ACC112 (cell line): ENCODE measurements around the gene MYO1D.
"Not testable (repeated sequence)": the region's sequence is repeated elsewhere in the genome, so short reads cannot be mapped to it uniquely, and the experiment has no call there.

Source experiments
- H2AFZ ChIP-seq: fragments of 200-600 bp; sonication (generic); one replicate; pipeline ENCODE4 v1.6.0; 2017; ENCODE audit warnings: antibody characterized with exemption, low read length; ENCODE audit not compliant: unreplicated experiment
- H3K27ac ChIP-seq: fragments of 200-600 bp; sonication (generic); 2 replicates; pipeline ENCODE4 v1.5.1; 2014; ENCODE audit warnings: low read depth, mild to moderate bottlenecking, antibody characterized with exemption, low read length, moderate library complexity
- H3K27me3 ChIP-seq: fragments of 200-600 bp; sonication (generic); 2 replicates; pipeline ENCODE4 v1.6.1; 2014; ENCODE audit warnings: mild to moderate bottlenecking, antibody characterized with exemption, low read length, moderate library complexity, mixed read lengths; ENCODE audit not compliant: insufficient read depth
- H3K36me3 ChIP-seq: fragments of 200-600 bp; sonication (generic); 2 replicates; pipeline ENCODE4 v1.6.1; 2016; ENCODE audit warnings: mild to moderate bottlenecking, antibody characterized with exemption, low read length, moderate library complexity, mixed read lengths; ENCODE audit not compliant: insufficient read depth
- H3K4me1 ChIP-seq: fragments of 200-600 bp; sonication (generic); one replicate; pipeline ENCODE4 v1.6.1; 2016; ENCODE audit warnings: low read length, mixed read lengths; ENCODE audit not compliant: insufficient read depth, unreplicated experiment, control insufficient read depth
- H3K4me3 ChIP-seq: fragments of 200-600 bp; sonication (generic); 2 replicates; pipeline ENCODE4 v1.5.1; 2014; ENCODE audit warnings: mild to moderate bottlenecking, low read depth, low read length
- H3K79me2 ChIP-seq: fragments of 200-600 bp; sonication (generic); one replicate; pipeline ENCODE4 v1.6.0; 2016; ENCODE audit warnings: low read length; ENCODE audit not compliant: control insufficient read depth, unreplicated experiment, insufficient read depth

The MYO1D gene

DNA sequence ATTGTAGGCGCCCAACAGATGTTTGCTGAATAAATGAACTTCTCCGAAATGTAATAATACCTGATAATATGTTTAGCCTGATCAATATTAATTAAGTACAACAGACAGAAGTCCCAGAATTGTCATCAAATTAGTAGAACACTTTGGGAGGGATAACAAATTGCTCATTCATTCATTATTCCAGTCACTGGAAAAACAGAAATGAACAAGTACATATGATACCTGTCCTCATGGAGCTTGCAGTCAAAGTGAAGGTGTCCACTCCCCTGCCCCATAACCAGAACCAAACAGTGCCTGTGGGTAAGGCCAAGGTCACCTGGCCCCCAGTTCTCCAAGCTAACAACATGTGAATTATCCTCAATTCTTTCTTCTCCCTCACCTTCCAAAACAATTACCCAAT lies 42.8 kb downstream of the MYO1D start:
- H3K27ac ChIP-seq: no peak overlapping the region
- H3K36me3 ChIP-seq: no peaks in the 10 kb centered on the region
- no peak overlapping the region for H2AFZ ChIP-seq
- H3K4me3 ChIP-seq: no peak overlapping the region
- H3K4me1 ChIP-seq: peaks cover 3% of the 10 kb centered on the region
- H3K79me2 ChIP-seq: no peaks in the 10 kb centered on the region
- H3K27me3 ChIP-seq: no peaks in the 10 kb centered on the region

DNA sequence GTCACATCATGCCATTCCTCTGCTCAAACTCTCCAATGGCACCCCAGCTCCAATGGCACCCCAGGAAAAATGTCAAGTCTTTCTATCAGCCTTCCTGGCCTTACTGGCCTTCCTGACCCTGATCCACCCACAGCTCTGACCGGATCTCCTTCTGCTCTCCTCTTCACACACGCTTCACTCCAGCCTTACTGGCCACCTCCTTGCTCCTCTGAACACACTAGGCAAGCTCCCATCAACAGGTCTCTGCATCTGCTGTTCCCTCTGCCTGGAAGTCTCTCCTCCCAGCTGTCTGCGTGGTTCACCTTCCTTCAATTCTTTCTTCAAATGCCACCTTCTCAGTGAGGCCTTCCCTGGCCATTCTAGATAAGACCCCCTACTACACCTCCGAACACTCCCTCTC lies 43.4 kb downstream of the MYO1D start:
- no peaks in the 10 kb centered on the region for H3K27me3 ChIP-seq
- H3K36me3 ChIP-seq: no peaks in the 10 kb centered on the region
- no peak overlapping the region for H2AFZ ChIP-seq
- no peak overlapping the region for H3K4me3 ChIP-seq
- H3K4me1 ChIP-seq: peaks cover 8% of the 10 kb centered on the region
- H3K79me2 ChIP-seq: no peaks in the 10 kb centered on the region
- H3K27ac ChIP-seq: no peak overlapping the region

DNA sequence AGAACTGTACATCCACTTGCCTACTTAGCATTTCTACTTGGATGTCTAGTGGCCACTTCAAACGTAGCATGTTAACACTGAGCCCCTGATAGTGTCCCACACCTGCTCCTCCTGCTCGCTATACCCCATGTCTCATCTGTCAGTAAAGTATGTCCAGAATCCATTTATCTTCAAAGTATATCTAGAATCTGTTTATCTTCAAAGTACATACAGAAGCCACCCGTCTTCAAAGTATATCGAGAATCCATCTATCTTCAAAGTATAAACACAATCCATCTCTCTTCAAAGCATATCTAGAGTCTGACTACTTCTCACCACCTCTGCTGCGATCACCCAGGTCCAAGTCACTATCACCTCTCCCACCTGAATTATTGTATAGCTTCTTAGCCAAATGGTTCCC lies 43.8 kb downstream of the MYO1D start:
- H3K27ac ChIP-seq: no peak overlapping the region
- H3K79me2 ChIP-seq: no peaks in the 10 kb centered on the region
- H3K36me3 ChIP-seq: no peaks in the 10 kb centered on the region
- H3K27me3 ChIP-seq: no peaks in the 10 kb centered on the region
- H2AFZ ChIP-seq: no peak overlapping the region
- peaks cover 12% of the 10 kb centered on the region for H3K4me1 ChIP-seq
- no peak overlapping the region for H3K4me3 ChIP-seq

DNA sequence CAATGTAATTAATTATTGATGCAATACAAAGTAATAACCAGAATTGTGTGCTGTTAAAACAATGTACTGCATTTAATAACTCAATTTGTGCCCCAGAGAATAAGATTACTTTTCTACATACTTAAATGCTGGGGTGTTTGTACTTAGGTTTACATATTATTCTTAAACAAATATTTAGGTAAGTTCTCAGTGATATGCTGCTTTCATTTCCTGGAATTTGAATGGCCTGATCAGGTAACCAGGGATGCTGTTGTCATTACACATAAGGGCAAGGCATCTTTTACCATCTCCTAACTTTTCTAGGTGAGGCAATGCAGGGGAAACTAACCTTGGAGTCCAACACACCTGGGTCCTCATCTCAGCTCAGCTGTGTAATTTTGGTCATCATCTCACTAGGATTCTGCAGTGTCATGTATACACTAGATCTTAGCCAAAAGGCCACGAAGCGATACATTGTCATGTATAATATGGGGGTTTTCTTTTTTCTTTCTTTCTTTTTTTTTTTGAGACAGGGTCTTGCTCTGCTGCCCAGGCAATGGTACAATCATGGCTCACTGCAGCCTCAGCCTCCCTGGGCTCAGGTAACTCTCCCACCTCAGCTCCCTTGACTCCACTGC lies 45.2 kb downstream of the MYO1D start:
- no peaks in the 10 kb centered on the region for H3K79me2 ChIP-seq
- H3K36me3 ChIP-seq: no peaks in the 10 kb centered on the region
- no peak overlapping the region for H2AFZ ChIP-seq
- H3K4me3 ChIP-seq: no peak overlapping the region
- no peaks in the 10 kb centered on the region for H3K27me3 ChIP-seq
- H3K27ac ChIP-seq: no peak overlapping the region
- H3K4me1 ChIP-seq: peaks cover 24% of the 10 kb centered on the region

DNA sequence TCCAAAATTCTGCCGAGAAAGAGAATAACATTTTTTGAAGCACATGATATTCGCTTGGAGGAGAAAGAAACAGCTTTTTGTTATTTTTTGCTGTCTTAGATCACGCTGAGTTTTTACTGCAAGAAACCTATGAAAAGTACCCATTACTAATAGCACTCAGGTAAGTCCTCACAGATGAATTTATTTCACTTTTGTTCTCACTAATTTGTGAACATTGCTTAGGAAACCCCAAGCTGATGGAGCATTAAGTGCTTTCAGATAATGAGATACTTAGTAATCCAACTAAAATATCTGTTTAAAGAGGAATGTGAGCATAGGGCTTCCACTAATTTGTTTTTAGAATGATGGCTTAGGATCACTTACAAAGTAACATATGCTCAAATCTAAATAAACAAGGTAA lies 45.7 kb downstream of the MYO1D start:
- Histone ChIP-seq H2AFZ (no peak overlapping the region), H3K36me3 (no peaks in the 10 kb centered on the region), H3K4me1 (peaks cover 24% of the 10 kb centered on the region), H3K79me2 (no peaks in the 10 kb centered on the region), H3K27ac (no peak overlapping the region), H3K4me3 (no peak overlapping the region), H3K27me3 (no peaks in the 10 kb centered on the region)

DNA sequence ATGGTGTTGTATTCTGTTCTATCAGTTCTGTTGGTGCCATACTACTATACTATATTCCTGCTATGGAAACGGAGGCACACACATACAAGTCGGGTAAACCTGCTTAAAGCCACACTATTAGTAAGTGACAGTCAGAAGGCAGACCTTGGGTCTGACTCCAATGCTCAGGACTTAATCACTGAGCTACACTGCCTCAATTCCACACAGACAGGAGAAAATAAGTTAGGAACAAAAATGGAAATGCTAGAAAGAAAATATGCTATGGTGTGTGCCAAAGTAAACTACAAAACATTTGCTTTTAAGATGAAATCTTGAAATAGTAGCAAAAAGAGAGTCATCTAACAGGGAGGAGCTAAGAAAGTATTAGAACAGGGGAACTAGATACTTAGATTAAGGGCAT lies 48.1 kb downstream of the MYO1D start:
- no peaks in the 10 kb centered on the region for H3K79me2 ChIP-seq
- no peaks in the 10 kb centered on the region for H3K36me3 ChIP-seq
- no peak overlapping the region for H2AFZ ChIP-seq
- no peak overlapping the region for H3K27ac ChIP-seq
- peaks cover 24% of the 10 kb centered on the region for H3K4me1 ChIP-seq
- no peak overlapping the region for H3K4me3 ChIP-seq
- H3K27me3 ChIP-seq: no peaks in the 10 kb centered on the region

DNA sequence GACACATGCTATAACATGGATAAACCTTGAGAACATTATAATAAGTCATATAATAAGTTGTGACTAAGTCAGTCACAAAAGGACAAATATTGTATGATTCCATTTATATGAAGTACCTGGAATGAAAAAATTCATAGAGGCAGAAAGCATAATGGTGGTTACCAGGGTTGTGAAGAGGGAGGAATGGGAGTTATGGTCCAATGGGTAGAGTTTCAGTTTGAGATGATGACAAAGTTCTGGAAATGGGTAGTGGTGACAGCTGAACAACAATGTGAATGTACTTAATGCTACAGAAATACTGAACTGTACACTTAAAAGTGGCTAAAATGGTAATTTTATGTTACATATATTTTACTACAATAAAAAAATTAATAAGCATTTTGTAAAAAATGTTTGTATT lies 49.7 kb downstream of the MYO1D start:
- Histone ChIP-seq H3K79me2 (no peaks in the 10 kb centered on the region), H3K4me3 (0 out of 2 replicates have a peak overlapping the region, but pooled peaks have one; percentile 12), H3K4me1 (peaks cover 24% of the 10 kb centered on the region), H2AFZ (no peak overlapping the region), H3K36me3 (no peaks in the 10 kb centered on the region), H3K27me3 (no peaks in the 10 kb centered on the region), H3K27ac (peak overlapping the region; percentile 57)

DNA sequence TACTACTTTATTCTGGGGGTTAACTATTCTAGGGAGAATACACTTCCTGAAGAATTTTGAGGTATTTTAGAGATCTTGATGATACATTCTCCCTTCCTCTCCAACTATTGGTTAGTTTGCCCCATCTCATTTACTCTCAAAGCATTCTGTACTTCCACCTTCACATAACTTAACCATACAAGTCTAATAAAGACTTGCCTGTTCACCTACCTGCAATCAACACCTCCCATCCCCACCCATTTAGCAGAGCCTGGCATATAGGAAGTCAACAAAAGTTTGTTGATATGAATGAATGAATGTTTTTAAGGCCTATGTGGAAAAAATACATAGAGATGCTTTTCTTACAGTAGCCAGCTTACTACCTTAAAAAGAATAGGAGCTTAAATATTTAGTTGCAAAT lies 50.8 kb downstream of the MYO1D start:
- no peak overlapping the region for H2AFZ ChIP-seq
- H3K4me3 ChIP-seq: no peak overlapping the region
- no peaks in the 10 kb centered on the region for H3K27me3 ChIP-seq
- peaks cover 24% of the 10 kb centered on the region for H3K4me1 ChIP-seq
- H3K79me2 ChIP-seq: no peaks in the 10 kb centered on the region
- H3K36me3 ChIP-seq: no peaks in the 10 kb centered on the region
- no peak overlapping the region for H3K27ac ChIP-seq

DNA sequence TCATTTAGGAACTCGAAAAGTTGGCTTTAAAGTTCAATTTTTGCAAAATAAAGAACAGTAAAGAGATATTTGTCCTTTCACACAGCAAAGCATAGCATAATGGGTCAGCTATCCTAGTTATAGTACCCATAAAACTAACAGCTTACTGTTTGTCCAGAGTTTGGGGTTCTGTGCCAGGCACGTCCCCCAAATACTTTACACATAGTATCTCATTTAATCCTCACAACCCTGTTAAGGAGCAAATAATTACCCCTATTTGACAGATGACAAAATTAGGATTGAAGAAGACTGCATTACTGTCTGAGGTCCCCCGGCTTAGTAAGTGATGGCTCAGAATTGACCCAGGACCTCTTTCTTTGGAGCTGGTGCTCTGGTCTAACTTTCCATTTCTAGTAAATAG lies 52.6 kb downstream of the MYO1D start:
- Histone ChIP-seq H3K36me3 (no peaks in the 10 kb centered on the region), H3K4me3 (no peak overlapping the region), H2AFZ (no peak overlapping the region), H3K27ac (no peak overlapping the region), H3K4me1 (peaks cover 24% of the 10 kb centered on the region), H3K27me3 (no peaks in the 10 kb centered on the region), H3K79me2 (no peaks in the 10 kb centered on the region)

DNA sequence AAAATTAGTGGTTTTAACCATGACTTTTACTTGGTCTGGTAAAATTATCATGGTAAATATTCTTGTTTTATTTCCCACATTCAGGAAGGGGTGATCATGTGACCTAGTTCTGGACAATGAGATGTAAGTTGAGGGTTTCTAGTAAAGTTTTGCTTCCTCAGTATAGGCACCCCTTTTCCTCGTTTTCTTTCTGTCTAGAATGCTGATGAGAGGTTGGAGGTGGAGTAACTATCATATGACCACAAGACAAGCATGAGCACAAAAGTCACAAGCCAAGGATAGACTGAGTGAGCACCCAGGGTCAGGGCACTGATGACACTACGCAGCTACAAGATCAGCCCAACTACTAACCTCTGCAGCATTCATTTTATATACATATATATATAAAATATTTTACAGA lies 53.9 kb downstream of the MYO1D start:
- H3K27me3 ChIP-seq: no peaks in the 10 kb centered on the region
- no peaks in the 10 kb centered on the region for H3K36me3 ChIP-seq
- peaks cover 11% of the 10 kb centered on the region for H3K4me1 ChIP-seq
- H3K4me3 ChIP-seq: peak overlapping the region; percentile 45; the same call in 1 of the 2 replicates
- H2AFZ ChIP-seq: no peak overlapping the region
- no peak overlapping the region for H3K27ac ChIP-seq
- no peaks in the 10 kb centered on the region for H3K79me2 ChIP-seq

DNA sequence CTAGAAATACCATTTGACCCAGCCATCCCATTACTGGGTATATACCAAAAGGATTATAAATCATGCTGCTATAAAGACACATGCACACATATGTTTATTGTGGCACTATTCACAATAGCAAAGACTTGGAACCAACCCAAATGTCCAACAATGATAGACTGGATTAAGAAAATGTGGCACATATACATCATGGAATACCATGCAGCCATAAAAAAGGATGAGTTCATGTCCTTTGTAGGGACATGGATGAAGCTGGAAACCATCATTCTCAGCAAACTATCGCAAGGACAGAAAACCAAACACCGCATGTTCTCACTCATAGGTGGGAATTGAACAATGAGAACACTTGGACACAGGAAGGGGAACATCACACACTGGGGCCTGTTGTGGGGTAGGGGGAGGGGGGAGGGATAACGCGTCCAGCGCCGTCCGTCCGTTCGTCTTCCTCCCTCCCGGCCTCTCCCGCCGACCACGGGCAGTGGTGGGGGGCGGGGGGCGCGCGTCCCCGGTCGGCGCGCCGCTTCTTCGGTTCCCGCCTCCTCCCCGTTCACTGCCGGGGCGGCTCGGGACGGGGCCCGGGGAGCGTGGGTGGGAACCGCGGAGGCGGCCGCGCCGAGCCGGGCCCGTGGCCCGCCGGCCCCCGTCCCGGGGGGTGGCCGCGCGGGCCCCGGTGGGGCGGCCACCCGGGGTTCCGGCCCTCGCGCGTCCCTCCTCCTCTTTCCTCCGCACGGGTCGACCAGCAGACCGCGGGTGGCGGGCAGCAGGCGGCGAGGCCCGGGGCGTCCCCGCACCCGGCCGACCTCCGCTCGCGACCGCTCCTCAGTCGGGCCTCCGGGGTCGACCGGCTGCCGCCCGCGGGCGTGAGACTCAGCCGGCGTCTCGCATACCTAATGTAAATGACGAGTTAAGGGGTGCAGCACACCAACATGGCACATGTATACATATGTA lies 54.7 kb downstream of the MYO1D start:
- H3K27ac ChIP-seq, H3K79me2 ChIP-seq: not testable (repeated sequence)
- peak overlapping the region; percentile 68 for H3K4me3 ChIP-seq

More for the DNA sequence above, 54.7 kb downstream of the MYO1D start:
- H3K36me3 ChIP-seq, H2AFZ ChIP-seq, H3K27me3 ChIP-seq, H3K4me1 ChIP-seq: not testable (repeated sequence)
